ENCODE results near the gene PLA2G4E.

PLA2G4E gene

GRCh38 chr15:41955100-41955499 is 65.7 kb downstream of the PLA2G4E start:
- DNase-seq (ENCODE audit: low spot score) = no peak

- DNase-seq (ENCODE audit: low spot score) = no peak
These were observed 66.8 kb downstream of the PLA2G4E start for GRCh38 chr15:41954036-41954435.

GRCh38 chr15:41952013-41952563 is 68.8 kb downstream of the PLA2G4E start:
- no peak for DNase-seq (ENCODE audit: low spot score)

- no peak for DNase-seq (ENCODE audit: low spot score)
These were observed 69.3 kb downstream of the PLA2G4E start for GRCh38 chr15:41951571-41951970.

- DNase-seq (ENCODE audit: low spot score) = no peak
These were observed 70.4 kb downstream of the PLA2G4E start for GRCh38 chr15:41950489-41950888.

GRCh38 chr15:41950127-41950483 is 70.7 kb downstream of the PLA2G4E start:
- DNase-seq (ENCODE audit: low spot score) = no peak

GRCh38 chr15:41949401-41950126 is 71.3 kb downstream of the PLA2G4E start:
- no peak for DNase-seq (ENCODE audit: low spot score)

- DNase-seq (ENCODE audit: low spot score) = no peak
These were observed 72.4 kb downstream of the PLA2G4E start for GRCh38 chr15:41948490-41948889.

GRCh38 chr15:41946970-41947369 is 73.9 kb downstream of the PLA2G4E start:
- no peak for DNase-seq (ENCODE audit: low spot score)

GRCh38 chr15:41945731-41946130 is 75.1 kb downstream of the PLA2G4E start:
- DNase-seq (ENCODE audit: low spot score) = no peak

GRCh38 chr15:41945221-41945620 is 75.6 kb downstream of the PLA2G4E start:
- DNase-seq (ENCODE audit: low spot score) = no peak

- no peak for DNase-seq (ENCODE audit: low spot score)
These were observed 76.4 kb downstream of the PLA2G4E start for GRCh38 chr15:41944313-41944940.

- DNase-seq (ENCODE audit: low spot score) = no peak
These were observed 77.1 kb downstream of the PLA2G4E start for GRCh38 chr15:41943543-41944312.

GRCh38 chr15:41942886-41943285 is 78.0 kb downstream of the PLA2G4E start:
- DNase-seq (ENCODE audit: low spot score) = no peak

- DNase-seq (ENCODE audit: low spot score) = peak; percentile 55
These were observed 79.0 kb downstream of the PLA2G4E start for GRCh38 chr15:41941644-41942415.

GRCh38 chr15:41940441-41940857 is 80.4 kb downstream of the PLA2G4E start:
- DNase-seq (ENCODE audit: low spot score) = no peak

GRCh38 chr15:41939986-41940385 is 80.9 kb downstream of the PLA2G4E start:
- DNase-seq (ENCODE audit: low spot score) = no peak

- no peak for DNase-seq (ENCODE audit: low spot score)
These were observed 83.3 kb downstream of the PLA2G4E start for GRCh38 chr15:41937568-41937923.

GRCh38 chr15:41936649-41937567 is 83.9 kb downstream of the PLA2G4E start:
- DNase-seq (ENCODE audit: low spot score) = no peak

- DNase-seq (ENCODE audit: low spot score) = no peak
These were observed 84.7 kb downstream of the PLA2G4E start for GRCh38 chr15:41936155-41936554.

GRCh38 chr15:41935566-41936020 is 85.2 kb downstream of the PLA2G4E start:
- no peak for DNase-seq (ENCODE audit: low spot score)

Measured in ecto neural progenitor cell (in vitro differentiated cells).